ENCODE data around the gene IFNGR2. TPM values are rescaled to one million over a fixed set of nuclear protein-coding genes. Genes with fewer than 3 reads are reported as not detected.
A peak's percentile ranks its signal among the peaks of the same experiment; 100 is the strongest.
"Not testable (repeated sequence)": the region's sequence is repeated elsewhere in the genome, so short reads cannot be mapped to it uniquely, and the experiment has no call there.

Gene IFNGR2
- total RNA-seq, result 10 to 100 TPM in 2 of 3 donors, 1 to 10 TPM in 1; 8.7 to 12.8 (median 10.5) TPM

- H3K27me3 Mint-ChIP-seq (ENCODE audit: low read depth), result peaks cover 6% of the 10 kb centered on the region
- peak; percentile 58 for DNase-seq
- peaks cover 46% of the 10 kb centered on the region for H3K4me1 Mint-ChIP-seq (ENCODE audit: low read depth)
- H3K4me3 Mint-ChIP-seq, result peak within 1 kb of the TSS; percentile 93
- ATAC-seq, result peak; percentile 64 to 71
- H3K9me3 Mint-ChIP-seq, result no peaks in the 10 kb centered on the region
- peaks cover 5% of the 10 kb centered on the region for H3K36me3 Mint-ChIP-seq (ENCODE audit: insufficient read depth)
Measured at GRCh38 chr21:33403128-33403785, at the start of gene IFNGR2. IFNGR2 (plus strand) TSS chr21:33403413; CDS start chr21:33403544, 131 bp downstream.

GRCh38 chr21:33355355-33355754, 47.9 kb upstream of the IFNGR2 start:
- DNase-seq, result no peak
- H3K27me3 Mint-ChIP-seq (ENCODE audit: low read depth), result no peaks in the 10 kb centered on the region
- H3K4me1 Mint-ChIP-seq (ENCODE audit: low read depth), result peaks cover 9% of the 10 kb centered on the region
- H3K9me3 Mint-ChIP-seq, result no peaks in the 10 kb centered on the region
- ATAC-seq, result no peak
- peaks cover 20% of the 10 kb centered on the region for H3K36me3 Mint-ChIP-seq (ENCODE audit: insufficient read depth)
- no peak overlapping the region for H3K4me3 Mint-ChIP-seq

GRCh38 chr21:33355996-33356395, 47.2 kb upstream of the IFNGR2 start:
- Mint-ChIP-seq H3K36me3 (ENCODE audit: insufficient read depth) (peaks cover 20% of the 10 kb centered on the region), H3K27me3 (ENCODE audit: low read depth) (no peaks in the 10 kb centered on the region), H3K9me3 (no peaks in the 10 kb centered on the region), H3K4me3 (no peak overlapping the region), H3K4me1 (ENCODE audit: low read depth) (peaks cover 8% of the 10 kb centered on the region)
- DNase-seq (no peak), ATAC-seq (no peak)

- DNase-seq (no peak), ATAC-seq (no peak)
- Mint-ChIP-seq H3K4me1 (ENCODE audit: low read depth) (peaks cover 16% of the 10 kb centered on the region), H3K36me3 (ENCODE audit: insufficient read depth) (peaks cover 20% of the 10 kb centered on the region), H3K9me3 (no peaks in the 10 kb centered on the region), H3K4me3 (no peak overlapping the region), H3K27me3 (ENCODE audit: low read depth) (no peaks in the 10 kb centered on the region)
Measured at GRCh38 chr21:33357177-33357576, 46.0 kb upstream of the IFNGR2 start.

GRCh38 chr21:33359446-33359845, 43.8 kb upstream of the IFNGR2 start:
- Mint-ChIP-seq H3K4me1 (ENCODE audit: low read depth) (peaks cover 21% of the 10 kb centered on the region), H3K36me3 (ENCODE audit: insufficient read depth) (peaks cover 15% of the 10 kb centered on the region), H3K4me3 (no peak overlapping the region), H3K9me3 (no peaks in the 10 kb centered on the region), H3K27me3 (ENCODE audit: low read depth) (peaks cover 2% of the 10 kb centered on the region)
- no peak for ATAC-seq
- no peak for DNase-seq

- peaks cover 19% of the 10 kb centered on the region for H3K4me1 Mint-ChIP-seq (ENCODE audit: low read depth)
- peaks cover 2% of the 10 kb centered on the region for H3K27me3 Mint-ChIP-seq (ENCODE audit: low read depth)
- H3K9me3 Mint-ChIP-seq, result no peaks in the 10 kb centered on the region
- DNase-seq (no peak), ATAC-seq (no peak)
- H3K4me3 Mint-ChIP-seq, result no peak overlapping the region
- peaks cover 13% of the 10 kb centered on the region for H3K36me3 Mint-ChIP-seq (ENCODE audit: insufficient read depth)
Measured at GRCh38 chr21:33360281-33360680, 42.9 kb upstream of the IFNGR2 start.

- peak; percentile 92 for DNase-seq
- Mint-ChIP-seq H3K36me3 (ENCODE audit: insufficient read depth) (peaks cover 9% of the 10 kb centered on the region), H3K4me1 (ENCODE audit: low read depth) (peaks cover 17% of the 10 kb centered on the region), H3K4me3 (peak overlapping the region; percentile 73), H3K27me3 (ENCODE audit: low read depth) (peaks cover 2% of the 10 kb centered on the region), H3K9me3 (no peaks in the 10 kb centered on the region)
- peak; percentile 88 to 90 for ATAC-seq
Measured at GRCh38 chr21:33360881-33361602, 42.2 kb upstream of the IFNGR2 start.

GRCh38 chr21:33362044-33362555, 41.1 kb upstream of the IFNGR2 start:
- Mint-ChIP-seq H3K9me3 (peaks cover 1% of the 10 kb centered on the region), H3K27me3 (ENCODE audit: low read depth) (peaks cover 2% of the 10 kb centered on the region), H3K36me3 (ENCODE audit: insufficient read depth) (no peaks in the 10 kb centered on the region), H3K4me1 (ENCODE audit: low read depth) (peaks cover 17% of the 10 kb centered on the region), H3K4me3 (peak overlapping the region; percentile 73)
- peak; percentile 68 to 77 for ATAC-seq
- peak; percentile 51 for DNase-seq

GRCh38 chr21:33363911-33364609, 39.2 kb upstream of the IFNGR2 start:
- not testable (repeated sequence) for H3K9me3 Mint-ChIP-seq; H3K27me3 Mint-ChIP-seq (ENCODE audit: low read depth); ATAC-seq; H3K36me3 Mint-ChIP-seq (ENCODE audit: insufficient read depth); DNase-seq; H3K4me3 Mint-ChIP-seq
- H3K4me1 Mint-ChIP-seq (ENCODE audit: low read depth), result peaks cover 17% of the 10 kb centered on the region

- Mint-ChIP-seq H3K27me3 (ENCODE audit: low read depth) (peaks cover 2% of the 10 kb centered on the region), H3K4me3 (no peak overlapping the region), H3K36me3 (ENCODE audit: insufficient read depth) (peaks cover 5% of the 10 kb centered on the region), H3K9me3 (peaks cover 8% of the 10 kb centered on the region), H3K4me1 (ENCODE audit: low read depth) (peaks cover 17% of the 10 kb centered on the region)
- ATAC-seq (no peak), DNase-seq (no peak)
Measured at GRCh38 chr21:33364830-33365229, 38.4 kb upstream of the IFNGR2 start.

- H3K4me3 Mint-ChIP-seq, result no peak overlapping the region
- peaks cover 2% of the 10 kb centered on the region for H3K27me3 Mint-ChIP-seq (ENCODE audit: low read depth)
- DNase-seq (no peak), ATAC-seq (no peak)
- peaks cover 3% of the 10 kb centered on the region for H3K4me1 Mint-ChIP-seq (ENCODE audit: low read depth)
- H3K36me3 Mint-ChIP-seq (ENCODE audit: insufficient read depth), result peaks cover 5% of the 10 kb centered on the region
- H3K9me3 Mint-ChIP-seq, result peaks cover 8% of the 10 kb centered on the region
Measured at GRCh38 chr21:33367309-33367973, 35.8 kb upstream of the IFNGR2 start.

- DNase-seq, result no peak
- H3K4me3 Mint-ChIP-seq, result no peak overlapping the region
- no peaks in the 10 kb centered on the region for H3K4me1 Mint-ChIP-seq (ENCODE audit: low read depth)
- H3K27me3 Mint-ChIP-seq (ENCODE audit: low read depth), result peaks cover 2% of the 10 kb centered on the region
- H3K9me3 Mint-ChIP-seq, result peaks cover 8% of the 10 kb centered on the region
- H3K36me3 Mint-ChIP-seq (ENCODE audit: insufficient read depth), result peaks cover 5% of the 10 kb centered on the region
- no peak for ATAC-seq
Measured at GRCh38 chr21:33368124-33368523, 35.1 kb upstream of the IFNGR2 start.

- peaks cover 2% of the 10 kb centered on the region for H3K27me3 Mint-ChIP-seq (ENCODE audit: low read depth)
- H3K9me3 Mint-ChIP-seq, result peaks cover 8% of the 10 kb centered on the region
- DNase-seq (no peak), ATAC-seq (no peak)
- H3K36me3 Mint-ChIP-seq (ENCODE audit: insufficient read depth), result peaks cover 5% of the 10 kb centered on the region
- H3K4me1 Mint-ChIP-seq (ENCODE audit: low read depth), result peaks cover under 1% of the 10 kb centered on the region
- no peak overlapping the region for H3K4me3 Mint-ChIP-seq
Measured at GRCh38 chr21:33368576-33368975, 34.6 kb upstream of the IFNGR2 start.

- Mint-ChIP-seq H3K4me1 (ENCODE audit: low read depth) (peaks cover 7% of the 10 kb centered on the region), H3K9me3 (peaks cover 8% of the 10 kb centered on the region), H3K27me3 (ENCODE audit: low read depth) (no peaks in the 10 kb centered on the region), H3K4me3 (no peak overlapping the region), H3K36me3 (ENCODE audit: insufficient read depth) (peaks cover 5% of the 10 kb centered on the region)
- DNase-seq, result no peak
- ATAC-seq, result no peak
Measured at GRCh38 chr21:33369586-33369985, 33.6 kb upstream of the IFNGR2 start.

Measured in activated T-cell treated with anti-CD3 and anti-CD28 coated beads, Interleukin-2, amount 50 U/mL, for 4 hours (primary cell).